Panc1 (cell line): ENCODE results near the gene WFS1. TPM values are rescaled to one million over a fixed set of nuclear protein-coding genes. Genes with fewer than 3 reads are reported as not detected.

Source experiments
- ATAC-seq: fragments of 200-7000 bp; cut with Tn5 transposase; 2 replicates; pipeline ENCODE4 v1.9.1; 2020; ENCODE audit warnings: mild to moderate bottlenecking, moderate library complexity
- BruUV-seq: library from RNA; stranded (reverse); fragments of 400-500 nt; replicated peaks from 2 replicates; lab custom pipeline; 2021; lab: Mats Ljungman, UMichigan
- CTCF ChIA-PET: fragments of 300-600 bp; sonication (Branson Sonifier 250); formaldehyde crosslinking; loops from one replicate; lab custom pipeline; 2022; ENCODE audit warnings: antibody characterized with exemption; lab: Charles Lee
- POLR2A ChIA-PET: fragments of 300-600 bp; sonication (Branson Sonifier 250); formaldehyde crosslinking; loops from one replicate; lab custom pipeline; 2022; ENCODE audit warnings: antibody characterized with exemption; lab: Charles Lee
- DNase-seq: peaks from one replicate; pipeline ENCODE4 v3.0.0-alpha.2; 2010; ENCODE audit warnings: low read depth, low spot score
- H3K27ac ChIP-seq: 2 replicates; pipeline ENCODE4 v1.5.1; 2011; ENCODE audit warnings: mild to moderate bottlenecking, low read length, inconsistent platforms
- H3K27me3 ChIP-seq: fragments of 200-500 bp; sonication (Bioruptor generic); 2 replicates; pipeline ENCODE4 v1.6.0; 2014; ENCODE audit warnings: low read length, inconsistent platforms; ENCODE audit not compliant: control insufficient read depth, insufficient read depth
- H3K36me3 ChIP-seq: fragments of 200-500 bp; sonication (Bioruptor generic); 2 replicates; pipeline ENCODE4 v1.5.1; 2014; ENCODE audit warnings: inconsistent platforms, mild to moderate bottlenecking, low read length, moderate library complexity; ENCODE audit not compliant: control insufficient read depth, insufficient read depth
- H3K4me1 ChIP-seq: 2 replicates; pipeline ENCODE4 v1.5.1; 2011; ENCODE audit warnings: inconsistent platforms, mild to moderate bottlenecking, low read length, moderate library complexity; ENCODE audit not compliant: control insufficient read depth, insufficient read depth
- H3K4me3 ChIP-seq, 2 experiments: 2 replicates each; pipeline ENCODE4 v1.5.1; 2011 to 2012; ENCODE audit warnings: low read depth in 2 of 2, low read length in 2 of 2, mild to moderate bottlenecking in 2 of 2, inconsistent platforms in 1 of 2, moderate library complexity in 1 of 2
- H3K9me3 ChIP-seq: fragments of 200-500 bp; sonication (Bioruptor generic); 2 replicates; pipeline ENCODE4 v1.5.1; 2014; ENCODE audit warnings: low read depth, mild to moderate bottlenecking, inconsistent platforms, low read length, moderate library complexity; ENCODE audit not compliant: control insufficient read depth, insufficient read depth
- CTCF ChIP-seq: fragments of 450-650 bp; IDR thresholded peaks from 2 replicates; pipeline ENCODE4 v1.5.1; 2017; ENCODE audit warnings: mild to moderate bottlenecking
- POLR2AphosphoS5 ChIP-seq: IDR thresholded peaks from 2 replicates; pipeline ENCODE4 v1.6.1; 2012; ENCODE audit warnings: mild to moderate bottlenecking, low read depth, low read length, moderate library complexity
- REST ChIP-seq, 2 experiments: IDR thresholded peaks; 2 replicates each; pipeline ENCODE4 v1.6.1; 2011 to 2012; ENCODE audit warnings: low read depth in 2 of 2, control low read depth in 1 of 2, low read length in 1 of 2, mild to moderate bottlenecking in 1 of 2, moderate library complexity in 1 of 2; ENCODE audit not compliant: insufficient read depth in 1 of 2
- SIN3A ChIP-seq: IDR thresholded peaks from 2 replicates; pipeline ENCODE4 v1.6.1; 2012; ENCODE audit warnings: low read depth, mild to moderate bottlenecking, low read length, moderate library complexity, borderline replicate concordance; ENCODE audit not compliant: insufficient read depth
- TCF7L2 ChIP-seq: IDR thresholded peaks from 2 replicates; pipeline ENCODE4 v1.6.1; 2011; ENCODE audit warnings: mild to moderate bottlenecking, low read depth, low read length, inconsistent platforms
- in situ Hi-C: cut with HindIII; loops from 2 replicates; pipeline ENCODE4 v1.10.0; 2016; ENCODE audit warnings: low sequenced_read_pairs, low pct_unique_long_range_greater_than_20kb
- intact Hi-C: fragments of 100-400 bp; cut with micrococcal nuclease; formaldehyde crosslinking; loops from one replicate; pipeline ENCODE4 v1.10.0; 2022; ENCODE audit not compliant: unreplicated experiment
- total RNA-seq: library from RNA; stranded (reverse); gene quantifications from one replicate; pipeline ENCODE4 v1.2.1, GENCODE V29; 2021; ENCODE audit not compliant: unreplicated experiment

Gene WFS1
- total RNA-seq, 1 experiment from 2014 or later: 67.5 TPM

- H3K27ac ChIP-seq: no peak overlapping the region
- no peaks in the 10 kb centered on the region for H3K27me3 ChIP-seq
- no peaks in the 10 kb centered on the region for H3K36me3 ChIP-seq
- no peaks in the 10 kb centered on the region for H3K9me3 ChIP-seq
- BruUV-seq: no TSS peak
- no peak for TF ChIP-seq REST (IDR thresholded peaks at IDR 0.05; ENCODE audit: insufficient read depth in 1 of 2, low read depth in 2 of 2, low read length in 1 of 2)
- TF ChIP-seq SIN3A: no peak
- no peak for TF ChIP-seq TCF7L2
- no peak for TF ChIP-seq POLR2AphosphoS5
- ATAC-seq: no peak
- peaks cover 10% of the 10 kb centered on the region for H3K4me1 ChIP-seq
- in situ Hi-C loops (no loop called here), intact Hi-C loops (no loop called here)
- H3K4me3 ChIP-seq: no peak overlapping the region
- no peak for DNase-seq
- CTCF ChIA-PET: no interaction called here
- POLR2A ChIA-PET: no interaction called here
Observed at GRCh38 chr4:6278801-6279197, 9.1 kb downstream of the WFS1 start.

GRCh38 chr4:6279582-6280289, 10.1 kb downstream of the WFS1 start:
- H3K36me3 ChIP-seq: no peaks in the 10 kb centered on the region

More at GRCh38 chr4:6279582-6280289, 10.1 kb downstream of the WFS1 start:
- ATAC-seq: no peak
- no peak for TF ChIP-seq TCF7L2
- TF ChIP-seq CTCF: no peak
- TF ChIP-seq POLR2AphosphoS5: no peak
- TF ChIP-seq REST (IDR thresholded peaks at IDR 0.05; ENCODE audit: insufficient read depth in 1 of 2, low read depth in 2 of 2, low read length in 1 of 2): no peak
- TF ChIP-seq SIN3A: no peak
- POLR2A ChIA-PET: no interaction called here
- Histone ChIP-seq H3K4me1 (peaks cover 3% of the 10 kb centered on the region; the same call in 1 of the 2 replicates), H3K27me3 (no peaks in the 10 kb centered on the region), H3K4me3 (no peak overlapping the region), H3K27ac (no peak overlapping the region), H3K9me3 (no peaks in the 10 kb centered on the region)
- no TSS peak for BruUV-seq
- in situ Hi-C loops (no loop called here), intact Hi-C loops (no loop called here)
- no peak for DNase-seq
- CTCF ChIA-PET: no interaction called here
